Breast epithelium (tissue), 3 donors: ENCODE measurements around the gene MYLK2.

ENCODE experiments used
- POLR2A ChIP-seq: fragments of 450-650 bp; IDR thresholded peaks from one replicate; pipeline ENCODE4 v1.6.1; 2016; ENCODE audit warnings: antibody characterized with exemption, mild to moderate bottlenecking, moderate library complexity
- TF ChIP-seq, protein P1 (sequence below), 3 donors: fragments of 450-650 bp; IDR thresholded peaks; one replicate each; pipeline ENCODE4 v1.5.1; 2016 to 2017; ENCODE audit warnings: antibody characterized with exemption in 3 of 3, mild to moderate bottlenecking in 3 of 3, moderate library complexity in 3 of 3

DNA sequence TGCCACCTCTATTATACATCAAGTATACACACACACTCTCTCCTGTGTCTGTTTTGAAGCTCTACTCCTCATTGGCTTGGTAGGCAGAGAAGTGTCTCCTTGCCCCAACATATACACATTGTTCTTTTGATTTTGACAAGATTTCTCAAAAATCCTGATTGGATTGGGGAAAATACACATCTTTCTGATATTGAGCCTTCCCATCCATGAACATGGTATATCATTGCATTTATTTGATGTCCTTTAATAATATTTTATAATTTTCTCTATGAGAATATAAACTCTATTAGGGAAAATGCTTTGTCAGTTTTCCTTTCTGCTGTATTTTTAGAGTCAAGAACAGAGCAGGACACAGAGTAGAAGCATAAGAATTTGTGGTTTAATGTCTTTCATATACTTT is 58.5 kb downstream of the MYLK2 start:
- TF ChIP-seq, protein P1, sequence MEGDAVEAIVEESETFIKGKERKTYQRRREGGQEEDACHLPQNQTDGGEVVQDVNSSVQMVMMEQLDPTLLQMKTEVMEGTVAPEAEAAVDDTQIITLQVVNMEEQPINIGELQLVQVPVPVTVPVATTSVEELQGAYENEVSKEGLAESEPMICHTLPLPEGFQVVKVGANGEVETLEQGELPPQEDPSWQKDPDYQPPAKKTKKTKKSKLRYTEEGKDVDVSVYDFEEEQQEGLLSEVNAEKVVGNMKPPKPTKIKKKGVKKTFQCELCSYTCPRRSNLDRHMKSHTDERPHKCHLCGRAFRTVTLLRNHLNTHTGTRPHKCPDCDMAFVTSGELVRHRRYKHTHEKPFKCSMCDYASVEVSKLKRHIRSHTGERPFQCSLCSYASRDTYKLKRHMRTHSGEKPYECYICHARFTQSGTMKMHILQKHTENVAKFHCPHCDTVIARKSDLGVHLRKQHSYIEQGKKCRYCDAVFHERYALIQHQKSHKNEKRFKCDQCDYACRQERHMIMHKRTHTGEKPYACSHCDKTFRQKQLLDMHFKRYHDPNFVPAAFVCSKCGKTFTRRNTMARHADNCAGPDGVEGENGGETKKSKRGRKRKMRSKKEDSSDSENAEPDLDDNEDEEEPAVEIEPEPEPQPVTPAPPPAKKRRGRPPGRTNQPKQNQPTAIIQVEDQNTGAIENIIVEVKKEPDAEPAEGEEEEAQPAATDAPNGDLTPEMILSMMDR (IDR thresholded peaks at IDR 0.05) = no peak
- no peak for TF ChIP-seq POLR2A
